ENCODE results near the gene THAP3.

DNA sequence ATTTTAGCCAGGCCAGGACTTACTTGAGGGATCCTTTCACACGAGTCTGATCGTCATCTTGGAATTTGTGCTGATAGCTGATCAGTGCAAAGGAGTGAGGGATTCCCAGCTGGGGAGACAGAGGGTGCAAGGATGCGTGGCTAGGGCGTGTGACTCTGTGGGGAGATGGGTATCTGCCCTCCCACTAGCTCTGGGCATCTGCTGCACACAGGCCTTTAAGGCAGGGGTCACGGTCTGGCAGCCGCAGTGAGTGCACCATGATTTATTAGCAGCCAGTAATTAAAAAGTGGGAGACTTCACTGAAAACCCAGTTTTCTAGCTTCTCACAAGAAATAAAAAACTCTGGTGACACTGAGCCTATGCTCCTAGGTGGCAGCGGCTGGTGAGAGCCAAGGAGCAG, 20.4 kb downstream of the THAP3 start:
- TF ChIP-seq CTCF (IDR thresholded peaks at IDR 0.05): no peak
- no peak for TF ChIP-seq POLR2A (IDR thresholded peaks at IDR 0.05)
- no peak for TF ChIP-seq POLR2AphosphoS5 (IDR thresholded peaks at IDR 0.05)

Measured in prostate gland (tissue), 2 donors.